HG03196 (cell line): ENCODE results near the gene PTPRG.

Source experiments
- ATAC-seq: cut with Tn5 transposase; IDR thresholded peaks from one replicate; pipeline ENCODE4 v1.9.1; 2021; ENCODE audit not compliant: unreplicated experiment

PTPRG gene

GRCh38 chr3:62201438-62202035 lies 640.2 kb downstream of the PTPRG start:
- ATAC-seq, result no peak

DNA sequence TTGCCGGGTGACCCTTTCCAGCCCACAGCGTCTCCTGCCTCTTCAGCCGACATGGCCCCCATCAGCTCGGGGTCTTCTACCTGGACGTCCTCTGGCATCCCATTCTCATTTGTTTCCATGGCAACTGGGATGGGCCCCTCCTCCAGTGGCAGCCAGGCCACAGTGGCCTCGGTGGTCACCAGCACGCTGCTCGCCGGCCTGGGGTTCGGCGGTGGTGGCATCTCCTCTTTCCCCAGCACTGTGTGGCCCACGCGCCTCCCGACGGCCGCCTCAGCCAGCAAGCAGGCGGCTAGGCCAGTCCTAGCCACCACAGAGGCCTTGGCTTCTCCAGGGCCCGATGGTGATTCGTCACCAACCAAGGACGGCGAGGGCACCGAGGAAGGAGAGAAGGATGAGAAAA lies 641.8 kb downstream of the PTPRG start:
- ATAC-seq, result no peak

GRCh38 chr3:62203561-62203960 lies 642.2 kb downstream of the PTPRG start:
- no peak for ATAC-seq

GRCh38 chr3:62207197-62207596 lies 645.8 kb downstream of the PTPRG start:
- ATAC-seq, result no peak

DNA sequence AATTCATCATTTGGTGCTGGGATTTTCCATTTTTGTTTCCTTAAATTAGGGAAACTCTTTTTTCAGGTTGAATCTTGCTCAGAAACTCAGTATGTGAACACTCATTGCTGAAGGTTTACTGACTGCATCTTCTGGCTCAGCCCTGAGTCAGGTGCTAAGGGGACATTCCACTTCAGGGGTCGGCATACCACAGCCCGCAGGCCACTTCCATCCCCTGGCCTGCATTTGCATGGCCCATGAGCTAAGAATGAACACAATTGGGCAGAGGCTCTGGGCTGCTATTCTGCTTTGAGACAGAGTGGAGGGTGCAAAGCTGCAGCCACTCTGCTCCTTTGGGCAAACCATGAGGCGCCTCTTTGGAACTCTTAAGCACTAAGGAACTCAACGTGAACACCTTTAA lies 647.0 kb downstream of the PTPRG start:
- no peak for ATAC-seq

- no peak for ATAC-seq
Measured at GRCh38 chr3:62209101-62209500, 647.7 kb downstream of the PTPRG start.

DNA sequence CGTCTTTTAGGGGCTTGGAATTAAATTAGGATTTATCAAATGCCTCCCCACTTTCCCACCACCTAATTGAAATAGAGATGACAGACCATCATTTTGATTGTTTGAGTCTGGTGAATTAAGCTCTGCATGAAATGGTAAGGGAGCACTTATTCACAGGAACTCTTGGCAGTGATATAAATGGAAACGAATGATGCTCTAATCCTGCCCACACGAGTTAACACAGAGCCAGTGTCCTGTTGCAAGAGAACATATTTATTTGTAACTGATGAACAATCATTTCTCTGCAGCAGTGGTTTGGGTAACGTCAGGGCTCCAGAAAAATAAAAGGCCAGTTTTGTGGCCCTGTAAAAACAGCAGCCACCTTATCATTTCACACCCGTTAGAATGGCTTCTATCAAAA lies 648.6 kb downstream of the PTPRG start:
- no peak for ATAC-seq

- no peak for ATAC-seq
Measured at GRCh38 chr3:62211675-62212429, 650.5 kb downstream of the PTPRG start.

DNA sequence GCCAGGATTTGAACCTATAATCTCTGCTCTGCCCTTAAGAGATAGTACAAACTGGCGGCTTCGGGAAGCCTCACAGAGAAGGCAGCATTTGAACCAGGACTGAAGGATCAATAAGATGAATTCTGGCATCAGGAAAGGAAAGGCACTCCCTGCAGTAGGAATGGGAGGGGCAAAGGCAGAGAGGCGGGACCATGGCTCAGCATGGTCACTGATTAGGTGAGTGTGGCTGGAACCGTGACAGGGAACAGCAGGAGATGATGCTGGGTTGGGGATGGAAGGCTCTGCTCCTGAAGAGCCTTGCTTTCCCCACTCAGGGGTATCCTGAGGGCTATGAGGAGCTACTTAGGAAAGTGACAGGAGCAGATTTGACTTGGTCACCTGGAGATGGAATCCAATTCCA lies 653.5 kb downstream of the PTPRG start:
- no peak for ATAC-seq

DNA sequence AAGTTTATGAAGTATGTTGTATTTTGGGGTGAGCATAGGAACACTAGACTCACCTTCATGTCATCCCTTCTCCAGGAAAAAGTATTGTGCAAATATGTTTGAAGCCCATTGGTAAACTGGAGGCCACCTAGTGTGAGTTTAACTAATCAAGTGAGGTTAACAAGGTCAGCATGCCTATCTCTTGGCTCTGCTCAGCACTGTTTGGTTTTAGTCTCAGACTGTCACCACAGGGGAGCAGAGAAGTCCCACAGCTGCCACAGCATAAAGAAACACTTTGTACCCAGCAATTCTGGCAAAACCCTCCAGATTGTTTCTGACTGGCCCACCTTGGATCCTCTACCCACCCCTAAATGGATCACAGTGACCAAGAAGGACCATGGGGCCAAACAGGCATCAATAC lies 659.2 kb downstream of the PTPRG start:
- ATAC-seq, result no peak

DNA sequence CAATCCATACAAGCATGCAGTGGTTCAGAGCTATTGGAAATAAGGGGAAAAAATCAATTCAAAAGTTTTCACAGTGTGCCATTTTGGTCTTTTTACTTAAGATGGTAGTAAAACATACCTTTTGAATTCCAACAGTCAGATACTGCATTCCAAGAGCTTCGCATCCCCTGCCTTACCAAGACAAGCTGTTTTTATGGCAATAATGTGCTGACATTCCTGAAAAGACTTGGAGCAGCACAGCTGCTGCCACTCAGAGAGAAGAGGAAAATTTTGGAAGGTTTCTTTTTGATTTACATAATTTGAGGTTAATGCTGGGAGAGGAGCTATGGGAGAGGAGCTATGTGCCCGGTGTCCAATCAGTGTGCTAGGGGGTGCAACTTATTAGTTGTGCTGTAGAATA lies 663.7 kb downstream of the PTPRG start:
- no peak for ATAC-seq

DNA sequence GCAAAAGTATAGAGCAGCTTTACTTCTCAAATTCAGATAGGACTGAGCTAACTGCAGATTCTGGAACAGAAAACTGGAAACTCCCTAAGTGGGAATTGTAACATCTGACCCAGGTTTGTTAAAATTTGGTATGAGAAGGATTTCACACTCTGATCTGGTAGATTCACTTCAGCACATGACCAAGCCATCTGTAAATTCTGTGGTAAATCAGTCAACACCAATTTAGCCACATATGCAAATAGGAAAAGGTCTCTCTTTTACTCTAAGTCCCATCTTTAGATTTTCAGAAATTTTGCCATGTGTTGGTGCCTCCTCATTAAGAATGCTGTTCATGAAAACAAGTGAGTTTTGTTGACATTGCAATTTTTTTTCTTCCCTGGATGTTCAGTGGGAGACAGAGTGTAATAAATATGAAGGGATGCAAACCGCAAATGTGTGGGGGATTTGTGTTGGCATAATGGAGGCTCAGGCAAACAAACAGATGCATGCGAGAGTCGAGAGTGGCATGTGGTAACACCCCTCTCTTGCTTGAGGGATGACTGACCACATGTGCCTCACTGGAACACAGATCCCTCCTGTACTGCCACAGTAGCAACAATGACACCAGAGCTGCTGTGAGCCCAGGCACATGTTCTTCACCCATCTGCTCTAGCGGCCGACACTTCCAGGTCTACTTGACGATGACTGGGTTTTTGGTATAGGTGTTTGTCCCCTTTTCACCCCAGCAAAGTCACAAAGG lies 665.4 kb downstream of the PTPRG start:
- ATAC-seq, result no peak

DNA sequence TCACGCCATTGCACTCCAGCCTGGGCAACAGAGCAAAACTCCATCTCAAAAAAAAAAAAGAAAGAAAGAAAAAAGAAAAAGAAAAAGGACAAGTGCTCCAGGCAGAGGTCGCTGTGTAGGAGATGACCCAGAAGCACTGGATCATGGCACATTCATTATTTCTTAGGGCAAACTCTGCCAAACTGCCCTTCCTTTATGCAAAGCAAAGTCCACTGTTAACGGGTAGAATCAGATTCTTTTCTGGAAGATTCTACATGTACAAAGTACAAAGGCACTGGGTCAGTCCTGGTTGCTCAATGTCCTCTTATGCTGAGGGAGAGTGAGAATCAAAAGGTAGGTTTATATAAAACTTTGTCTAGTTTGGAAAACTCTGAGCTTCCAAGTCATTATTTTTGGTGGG lies 667.1 kb downstream of the PTPRG start:
- ATAC-seq, result no peak

- ATAC-seq, result no peak
Measured at GRCh38 chr3:62229211-62229610, 667.8 kb downstream of the PTPRG start.

DNA sequence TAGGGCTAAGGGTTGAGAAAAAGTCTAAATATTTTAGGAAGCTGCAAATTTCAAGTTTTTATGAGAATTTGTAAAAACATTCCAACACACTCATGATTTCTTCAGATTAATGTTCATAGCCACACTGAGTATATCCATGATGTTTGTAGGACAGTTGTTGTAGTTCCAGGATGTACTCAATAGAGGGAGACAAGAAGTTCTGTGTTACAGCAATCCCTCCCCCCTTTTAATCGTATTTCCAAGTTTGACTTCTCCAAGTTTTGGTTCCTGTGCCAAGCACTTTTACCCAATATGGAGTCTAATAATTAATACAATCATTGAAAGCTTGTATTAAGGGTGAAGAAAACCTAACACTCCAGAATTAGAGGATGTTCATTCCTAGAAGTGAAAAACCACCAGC lies 668.5 kb downstream of the PTPRG start:
- ATAC-seq, result no peak

- no peak for ATAC-seq
Measured at GRCh38 chr3:62233065-62233464, 671.7 kb downstream of the PTPRG start.

DNA sequence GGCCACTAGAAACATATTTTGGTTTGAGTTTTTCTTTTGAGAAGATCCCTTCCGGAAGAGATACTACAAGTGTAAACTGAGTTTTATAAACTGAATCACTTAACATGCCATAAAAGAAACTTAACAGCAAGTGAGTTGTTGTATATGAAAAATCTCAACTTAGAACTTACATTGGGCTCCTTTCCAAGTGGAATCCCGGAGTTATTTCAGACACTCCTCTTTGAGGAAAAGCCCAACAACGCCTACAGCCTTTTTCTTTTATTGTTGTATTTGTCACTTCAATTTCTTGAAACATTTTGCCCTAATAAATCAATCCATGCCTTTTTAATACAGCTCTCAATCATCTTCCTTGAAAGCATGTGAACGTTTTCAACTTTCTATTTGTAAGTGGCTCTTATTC lies 674.6 kb downstream of the PTPRG start:
- ATAC-seq, result no peak

DNA sequence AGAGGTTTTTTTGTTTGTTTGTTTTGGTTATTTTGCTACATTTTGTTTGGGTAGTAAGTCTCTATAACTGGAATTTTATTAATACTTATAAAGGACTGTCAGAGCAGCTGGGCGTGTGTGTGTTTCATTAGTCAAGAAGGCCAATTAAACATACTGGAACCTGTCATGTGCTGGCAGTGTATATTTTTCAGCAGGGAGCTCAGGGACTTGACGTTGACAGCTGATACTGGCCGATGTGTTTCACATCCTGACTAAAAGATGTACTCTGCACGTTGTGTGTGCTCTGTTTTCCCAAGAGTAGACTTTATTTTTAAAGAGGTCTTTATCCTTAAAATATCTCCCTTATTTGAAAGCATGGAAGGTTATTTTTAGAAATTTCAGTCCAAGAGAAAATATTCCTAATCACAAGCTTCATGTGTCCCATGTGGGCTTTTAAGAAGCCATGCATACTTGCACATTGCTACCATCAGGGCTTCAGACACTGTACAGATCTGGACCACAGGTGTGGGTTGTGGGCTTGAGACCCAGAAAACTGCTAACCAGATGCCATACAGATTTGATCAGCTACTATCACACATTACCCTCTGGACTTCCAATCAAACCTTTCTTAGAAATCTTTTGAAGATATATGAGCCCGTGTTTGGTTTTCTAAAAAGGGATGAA lies 676.0 kb downstream of the PTPRG start:
- no peak for ATAC-seq

DNA sequence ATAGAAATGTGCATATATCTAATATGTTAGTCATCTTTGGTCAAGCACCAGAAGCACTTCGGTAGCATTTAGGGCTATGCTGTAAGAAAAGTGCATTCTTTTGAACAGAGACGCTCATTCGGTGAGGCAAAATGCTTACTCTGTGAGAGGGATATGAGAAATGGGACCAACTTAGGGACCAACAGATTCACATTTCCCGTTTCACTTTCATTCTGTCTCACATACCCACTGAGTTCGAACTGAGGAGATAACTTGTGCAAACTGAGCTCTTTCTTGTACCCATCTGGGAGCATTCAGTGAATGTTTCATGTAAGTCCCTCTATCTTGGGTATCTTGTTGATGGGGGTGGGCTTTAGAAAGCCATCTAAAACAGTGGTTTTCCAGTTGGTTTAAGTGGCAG lies 676.6 kb downstream of the PTPRG start:
- no peak for ATAC-seq

DNA sequence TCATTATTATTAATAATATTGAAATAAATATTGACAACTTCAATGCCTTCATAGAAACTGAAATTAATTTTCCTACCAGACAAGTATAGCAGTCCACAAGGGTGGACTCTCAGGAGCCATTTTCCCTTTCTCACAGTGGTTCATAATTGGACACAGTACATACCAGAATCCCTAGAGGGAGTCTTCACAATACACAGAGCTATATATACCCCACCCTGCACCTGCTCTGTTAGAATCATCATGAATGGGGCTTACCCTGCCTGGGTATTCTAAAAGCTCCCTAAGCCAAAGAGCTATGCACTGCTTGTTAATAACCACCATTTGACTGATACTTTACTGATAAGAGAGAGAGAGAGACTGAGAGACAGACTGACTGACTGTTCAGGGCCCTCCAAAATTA lies 677.1 kb downstream of the PTPRG start:
- ATAC-seq, result no peak

DNA sequence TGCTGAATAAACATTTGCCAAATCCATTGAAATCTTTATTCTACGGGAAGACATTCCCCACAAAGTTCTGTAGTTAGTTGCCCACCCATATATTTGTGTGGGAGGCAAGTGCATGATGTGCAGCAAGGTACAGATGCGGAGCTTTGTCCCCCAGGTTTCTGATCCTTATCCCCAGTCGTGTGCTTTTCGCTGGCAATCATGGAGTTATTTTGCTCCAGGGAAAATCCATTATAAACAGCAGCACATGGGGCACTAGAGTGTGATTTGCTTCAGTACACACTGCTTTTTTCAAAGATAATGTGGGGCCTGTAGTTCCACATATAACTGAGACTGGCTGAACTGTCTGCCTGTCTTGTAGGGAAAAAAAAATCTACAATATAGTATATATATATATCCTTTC lies 679.9 kb downstream of the PTPRG start:
- ATAC-seq, result no peak
